GM12878 (cell line): ENCODE measurements around the gene RPEL1. TPM values are rescaled to one million over a fixed set of nuclear protein-coding genes. Genes with fewer than 3 reads are reported as not detected.

Experiments
- ATAC-seq: fragments of 200-7000 bp; cut with Tn5 transposase; 3 replicates; pipeline ENCODE4 v1.9.1; 2020; ENCODE audit warnings: mild to moderate bottlenecking, moderate library complexity
- BruUV-seq: library from RNA; stranded (reverse); fragments of 400-500 nt; replicated peaks from 2 replicates; lab custom pipeline; 2021; lab: Mats Ljungman, UMichigan
- CTCF ChIA-PET: fragments of 300-600 bp; sonication (Branson Sonifier 250); formaldehyde crosslinking; extraction: SDS; loops from one replicate; lab custom pipeline; 2021; ENCODE audit warnings: inconsistent platforms; lab: Yijun Ruan, JAX
- POLR2A ChIA-PET: fragments of 350-600 bp; formaldehyde crosslinking; extraction: SDS; loops from one replicate; lab custom pipeline; 2021; ENCODE audit warnings: inconsistent platforms; lab: Charles Lee
- RAD21 ChIA-PET: fragments of 300-600 bp; sonication (Branson Sonifier 250); formaldehyde crosslinking; loops from one replicate; lab custom pipeline; 2023; ENCODE audit warnings: antibody characterized with exemption; ENCODE audit not compliant: unreplicated experiment; lab: Charles Lee
- SMC1A ChIA-PET: fragments of 300-600 bp; sonication (Branson Sonifier 250); formaldehyde crosslinking; loops from one replicate; lab custom pipeline; 2023; ENCODE audit not compliant: unreplicated experiment, uncharacterized antibody; lab: Charles Lee
- DNase-seq: peaks from one replicate; pipeline ENCODE4 v3.0.0-alpha.2; 2011; ENCODE audit warnings: low read depth, low spot score
- FAIRE-seq: peaks from 3 replicates; lab custom pipeline; 2011; peaks lifted over from hg19 to GRCh38; lab: Jason Lieb, UNC
- H2AFZ ChIP-seq: 2 replicates; pipeline ENCODE4 v1.6.0; 2011; ENCODE audit warnings: low read depth, low read length, control low read depth; ENCODE audit not compliant: control insufficient read depth
- H3K27ac ChIP-seq: 2 replicates; pipeline ENCODE4 v1.5.1; 2011; ENCODE audit warnings: control low read depth; ENCODE audit not compliant: control insufficient read depth, insufficient read depth
- H3K27me3 ChIP-seq, 2 experiments: replicated peaks in 1 of 2; 2 replicates each; pipeline versions ENCODE4 v1.6.0 to v1.6.1; 2011; ENCODE audit warnings: low read length in 1 of 2; ENCODE audit not compliant: control insufficient read depth in 2 of 2, insufficient read depth in 2 of 2
- H3K36me3 ChIP-seq, 2 experiments: 2 replicates each; pipeline ENCODE4 v1.5.1; 2011; ENCODE audit warnings: low read length in 1 of 2; ENCODE audit not compliant: control insufficient read depth in 2 of 2, insufficient read depth in 2 of 2
- H3K4me1 ChIP-seq: 2 replicates; pipeline ENCODE4 v1.6.1; 2011; ENCODE audit warnings: mild to moderate bottlenecking, low read length, moderate library complexity, mixed read lengths; ENCODE audit not compliant: control insufficient read depth, insufficient read depth
- H3K4me2 ChIP-seq: 2 replicates; pipeline ENCODE4 v1.6.0; 2011; ENCODE audit warnings: control low read depth; ENCODE audit not compliant: control insufficient read depth, insufficient read depth
- H3K4me3 ChIP-seq: fragments of 200-600 bp; sonication (generic); 2 replicates; pipeline ENCODE4 v1.5.1; 2016
- H3K79me2 ChIP-seq: 2 replicates; pipeline ENCODE4 v1.6.0; 2011; ENCODE audit warnings: low read length; ENCODE audit not compliant: control insufficient read depth, insufficient read depth
- H3K9ac ChIP-seq: 2 replicates; pipeline ENCODE4 v1.8.0; 2011; ENCODE audit warnings: low read length, control low read depth, mixed read lengths; ENCODE audit not compliant: control insufficient read depth, insufficient read depth
- H3K9me3 ChIP-seq: replicated peaks from 3 replicates; pipeline ENCODE4 v1.5.1; 2011; ENCODE audit warnings: mild to moderate bottlenecking, low read length; ENCODE audit not compliant: control insufficient read depth, insufficient read depth
- H4K20me1 ChIP-seq: 2 replicates; pipeline ENCODE4 v1.6.0; 2011; ENCODE audit not compliant: control insufficient read depth, insufficient read depth
- ATF3 ChIP-seq: IDR thresholded peaks from 2 replicates; pipeline ENCODE4 v1.6.1; 2011; ENCODE audit warnings: low read depth, mild to moderate bottlenecking, low read length, moderate library complexity, borderline replicate concordance; ENCODE audit errors: extremely low read depth
- BHLHE40 ChIP-seq, 2 experiments: fragments of 450-650 bp in 1 of 2; IDR thresholded peaks; 2 replicates each; pipeline ENCODE4 v1.6.1; 2011 to 2017; ENCODE audit warnings: low read depth in 2 of 2, borderline replicate concordance in 1 of 2, improper control_type of control experiment in 1 of 2, low read length in 1 of 2, mild to moderate bottlenecking in 1 of 2
- CHD2 ChIP-seq: IDR thresholded peaks from 2 replicates; pipeline ENCODE4 v1.6.1; 2011; ENCODE audit warnings: low read depth, low read length, improper control_type of control experiment, borderline replicate concordance
- FOS ChIP-seq: IDR thresholded peaks from 3 replicates; pipeline ENCODE4 v1.6.1; 2011; ENCODE audit warnings: borderline replicate concordance; ENCODE audit not compliant: insufficient read length; ENCODE audit errors: extremely low read depth
- FOXM1 ChIP-seq: IDR thresholded peaks from 2 replicates; pipeline ENCODE4 v1.6.1; 2012; ENCODE audit warnings: low read depth, mild to moderate bottlenecking, inconsistent platforms, low read length, moderate library complexity
- IRF4 ChIP-seq: IDR thresholded peaks from 2 replicates; pipeline ENCODE4 v1.6.1; 2011; ENCODE audit warnings: low read depth, low read length
- JUND ChIP-seq: IDR thresholded peaks from 2 replicates; pipeline ENCODE4 v1.6.1; 2012; ENCODE audit warnings: low read depth, mild to moderate bottlenecking, low read length, improper control_type of control experiment, moderate library complexity
- PML ChIP-seq: IDR thresholded peaks from 2 replicates; pipeline ENCODE4 v1.6.1; 2012; ENCODE audit warnings: low read length, inconsistent platforms
- RAD21 ChIP-seq: IDR thresholded peaks from 2 replicates; pipeline ENCODE4 v1.6.1; 2011; ENCODE audit warnings: mild to moderate bottlenecking, low read depth, low read length, moderate library complexity; ENCODE audit not compliant: insufficient read depth
- SMC3 ChIP-seq: IDR thresholded peaks from 2 replicates; pipeline ENCODE4 v1.6.1; 2011; ENCODE audit warnings: low read length, improper control_type of control experiment, borderline replicate concordance
- SUPT20H ChIP-seq: IDR thresholded peaks from 2 replicates; pipeline ENCODE4 v1.6.1; 2011; ENCODE audit warnings: low read depth, mild to moderate bottlenecking, low read length, moderate library complexity, borderline replicate concordance; ENCODE audit not compliant: control insufficient read depth
- YY1 ChIP-seq: IDR thresholded peaks from 2 replicates; pipeline ENCODE4 v1.6.1; 2011; ENCODE audit warnings: low read depth, mild to moderate bottlenecking, low read length
- WGBS: methylation state at CpG from one replicate; pipeline ENCODE4 v1.1.6; 2016; ENCODE audit warnings: low lambda C conversion rate; ENCODE audit not compliant: insufficient replicate concordance, insufficient coverage; ENCODE audit errors: missing lambda C conversion rate; 5-methylcytosine and 5-hydroxymethylcytosine counted together
- in situ Hi-C: fragments of 300-500 bp; cut with MboI; formaldehyde crosslinking; loops from 9 replicates; pipeline ENCODE4 v1.14.3; 2018; ENCODE audit warnings: mixed read lengths
- intact Hi-C: fragments of 100-400 bp; cut with micrococcal nuclease; formaldehyde crosslinking; loops from one replicate; pipeline ENCODE4 v1.14.2; 2022; ENCODE audit not compliant: unreplicated experiment
- polyA plus RNA-seq, 11 experiments: library from polyadenylated mRNA; depleted of rRNA in 4 of 11; unstranded in 6 of 11; stranded (reverse) in 5 of 11; fragments of >200 nt; fragmentation: Nextera tagmentation in 4 of 11; fragmentation: Illumina TruSeq in 1 of 11; extraction: Ambion mirVana in 4 of 11; extraction: Trizol in 1 of 11; gene quantifications; 1 replicate in 1 of 11; 2 replicates in 10 of 11; pipeline versions ENCODE4 v1.2.1 to v1.2.3, GENCODE V29; 2011 to 2016; ENCODE audit warnings: inconsistent platforms in 2 of 11, missing spikeins in 2 of 11, low read depth in 1 of 11
- total RNA-seq, 4 experiments: library from RNA; depleted of rRNA in 3 of 4; stranded (reverse); fragments of >200 nt in 3 of 4; fragmentation: Illumina TruSeq in 1 of 4; extraction: Trizol in 1 of 4; gene quantifications; 2 replicates each; pipeline versions ENCODE4 v1.2.1 to v1.2.3, GENCODE V29; 2013 to 2021
- TF ChIP-seq, protein P1 (sequence below), 3 experiments: IDR thresholded peaks in 2 of 3; conservative IDR thresholded peaks in 1 of 3; 2 replicates each; pipeline ENCODE4 v1.5.1; 2011; ENCODE audit warnings: low read depth in 3 of 3, low read length in 3 of 3, mild to moderate bottlenecking in 3 of 3, control low read depth in 2 of 3, moderate library complexity in 2 of 3, inconsistent platforms in 1 of 3, mixed read lengths in 1 of 3; ENCODE audit not compliant: control insufficient read depth in 2 of 3, insufficient read depth in 1 of 3; ENCODE audit errors: extremely low read depth in 1 of 3

The RPEL1 gene
- total and polyA plus RNA-seq, 10 of the 15 experiments (the other 5 are each of a cell fraction or from before 2014, with no cell fraction given) = 0.04 to 0.08 (median 0.06) TPM; not detected in 6

DNA sequence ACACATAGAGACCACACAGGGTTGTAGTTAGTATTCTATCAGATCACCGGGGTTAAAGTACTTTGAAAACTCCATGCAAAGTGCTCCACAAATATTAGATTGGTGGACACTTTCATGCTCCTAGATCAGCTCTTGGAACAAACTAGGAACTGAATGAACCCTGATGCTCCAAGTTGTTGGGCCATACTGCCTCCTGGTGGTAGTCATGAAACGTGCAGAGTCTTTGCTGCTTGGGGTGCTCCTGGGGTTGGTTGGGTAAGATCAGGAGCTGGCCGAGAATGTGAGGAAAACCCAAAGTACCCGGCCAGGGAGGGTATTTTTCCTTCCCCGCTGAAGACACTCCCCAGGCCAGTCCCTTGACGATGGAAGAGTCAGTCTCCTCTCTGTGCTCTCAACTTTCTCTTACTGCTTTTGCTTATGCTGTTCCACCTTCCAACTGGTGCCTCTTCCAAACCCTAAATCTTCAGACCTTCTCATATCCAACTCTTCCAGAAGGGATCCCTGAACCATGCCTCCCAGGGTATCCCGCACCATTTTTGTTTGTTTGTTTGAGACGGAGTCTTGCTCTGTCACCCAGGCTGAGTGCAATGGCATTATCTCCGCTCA, 918 bp upstream of the RPEL1 start:
- H3K27ac ChIP-seq = no peak overlapping the region
- WGBS = 24% methylated on average over 9 of the region's 9 CpGs
- in situ Hi-C loops (loop anchor here (5.0 to 10.0 kb wide), 3 partner anchors 170 to 407 kb away; partner anchors contain the start of genes CNNM2 and CYP17A1), intact Hi-C loops (loop anchor here (1.0 to 5.0 kb wide), 6 partner anchors 52 to 407 kb away; partner anchors contain the start of genes CYP17A1 and NT5C2)
- H3K9ac ChIP-seq = no peak overlapping the region
- CTCF ChIA-PET = interaction anchor here (0.6 to 6.6 kb wide), 67 partner anchors 10 to 502 kb away, joined by 3 to 96 read pairs (median 5); partner anchors contain the start of genes CNNM2, CYP17A1 and NT5C2
- H3K79me2 ChIP-seq = no peaks in the 10 kb centered on the region
- H3K36me3 ChIP-seq = no peaks in the 10 kb centered on the region
- H3K4me1 ChIP-seq = peaks cover 15% of the 10 kb centered on the region
- DNase-seq (peak; percentile 47), FAIRE-seq (peak; percentile 88), ATAC-seq (peak; percentile 90)
- no peak overlapping the region for H3K4me3 ChIP-seq
- H2AFZ ChIP-seq = no peak overlapping the region
- POLR2A ChIA-PET = interaction anchor here (2.5 kb wide), 1 partner anchor 327 kb away, joined by 8 read pairs; the partner anchor contains the start of gene CNNM2
- RAD21 ChIA-PET = interaction anchor here (0.8 to 5.5 kb wide), 32 partner anchors 10 to 414 kb away, joined by 3 to 63 read pairs (median 4); partner anchors contain the start of genes CNNM2, CYP17A1 and NT5C2
- H3K9me3 ChIP-seq = no peaks in the 10 kb centered on the region
- SMC1A ChIA-PET = interaction anchor here (0.7 to 2.7 kb wide), 38 partner anchors 10 to 520 kb away, joined by 3 to 50 read pairs (median 6); partner anchors contain the start of gene CNNM2
- no peaks in the 10 kb centered on the region for H4K20me1 ChIP-seq
- TF ChIP-seq PML = no peak
- TF ChIP-seq, protein P1, sequence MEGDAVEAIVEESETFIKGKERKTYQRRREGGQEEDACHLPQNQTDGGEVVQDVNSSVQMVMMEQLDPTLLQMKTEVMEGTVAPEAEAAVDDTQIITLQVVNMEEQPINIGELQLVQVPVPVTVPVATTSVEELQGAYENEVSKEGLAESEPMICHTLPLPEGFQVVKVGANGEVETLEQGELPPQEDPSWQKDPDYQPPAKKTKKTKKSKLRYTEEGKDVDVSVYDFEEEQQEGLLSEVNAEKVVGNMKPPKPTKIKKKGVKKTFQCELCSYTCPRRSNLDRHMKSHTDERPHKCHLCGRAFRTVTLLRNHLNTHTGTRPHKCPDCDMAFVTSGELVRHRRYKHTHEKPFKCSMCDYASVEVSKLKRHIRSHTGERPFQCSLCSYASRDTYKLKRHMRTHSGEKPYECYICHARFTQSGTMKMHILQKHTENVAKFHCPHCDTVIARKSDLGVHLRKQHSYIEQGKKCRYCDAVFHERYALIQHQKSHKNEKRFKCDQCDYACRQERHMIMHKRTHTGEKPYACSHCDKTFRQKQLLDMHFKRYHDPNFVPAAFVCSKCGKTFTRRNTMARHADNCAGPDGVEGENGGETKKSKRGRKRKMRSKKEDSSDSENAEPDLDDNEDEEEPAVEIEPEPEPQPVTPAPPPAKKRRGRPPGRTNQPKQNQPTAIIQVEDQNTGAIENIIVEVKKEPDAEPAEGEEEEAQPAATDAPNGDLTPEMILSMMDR (IDR thresholded peaks at IDR 0.05 in 2 of 3, conservative IDR thresholded peaks at IDR 0.05 in 1 of 3; ENCODE audit: control insufficient read depth in 2 of 3, extremely low read depth in 1 of 3, insufficient read depth in 1 of 3, low read depth in 3 of 3, low read length in 3 of 3) = peak; percentile 93 to 97 (median 93)
- no peak for TF ChIP-seq SUPT20H
- peak; percentile 98 for TF ChIP-seq SMC3
- peak; percentile 54; the same call in 1 of the 2 replicates for TF ChIP-seq YY1
- TF ChIP-seq BHLHE40 (IDR thresholded peaks at IDR 0.05; ENCODE audit: borderline replicate concordance in 1 of 2, low read depth in 2 of 2, low read length in 1 of 2) = peak; percentile 4 to 34; a peak in 1 of 4 replicates
- no peak for TF ChIP-seq CHD2
- TF ChIP-seq RAD21 = peak; percentile 98
- TF ChIP-seq FOXM1 = no peak
- peak; percentile 41; the same call in 1 of the 2 replicates for TF ChIP-seq IRF4
- no peak for TF ChIP-seq FOS
- no peak for TF ChIP-seq ATF3
- TF ChIP-seq JUND = no peak
- no peak overlapping the region for H3K4me2 ChIP-seq
- no peaks in the 10 kb centered on the region for H3K27me3 ChIP-seq
- BruUV-seq = no TSS peak
